Uterus (tissue), 4 donors: ENCODE data around the gene POLE. TPM values are rescaled to one million over a fixed set of nuclear protein-coding genes. Genes with fewer than 3 reads are reported as not detected.

Experiments
- DNase-seq, 2 donors: peaks; one replicate each; pipeline ENCODE4 v3.0.0-alpha.2; 2019 to 2020
- H3K27ac ChIP-seq, 2 donors: fragments of 200-600 bp; sonication (generic); 1 replicate in 1 of 2; 2 replicates in 1 of 2; pipeline ENCODE4 v1.5.1; 2016 to 2018
- H3K27me3 ChIP-seq, 2 donors: fragments of 200-600 bp; sonication (generic); one replicate each; pipeline ENCODE4 v1.5.1; 2018 to 2019; ENCODE audit warnings: control low read depth in 1 of 2
- H3K36me3 ChIP-seq, 2 donors: fragments of 200-600 bp; sonication (generic); one replicate each; pipeline ENCODE4 v1.5.1; 2019; ENCODE audit warnings: control low read depth in 1 of 2
- H3K4me1 ChIP-seq, 2 donors: fragments of 200-600 bp; sonication (generic); one replicate each; pipeline ENCODE4 v1.5.1; 2018 to 2019; ENCODE audit warnings: control low read depth in 1 of 2
- H3K4me3 ChIP-seq, 2 donors: fragments of 200-600 bp; sonication (generic); 1 replicate in 1 of 2; 2 replicates in 1 of 2; pipeline ENCODE4 v1.5.1; 2018 to 2019; ENCODE audit warnings: mild to moderate bottlenecking in 1 of 2
- H3K9me3 ChIP-seq, 2 donors: fragments of 200-600 bp; sonication (generic); one replicate each; pipeline ENCODE4 v1.5.1; 2019; ENCODE audit warnings: control low read depth in 1 of 2
- POLR2A ChIP-seq, 2 donors: fragments of 450-650 bp; IDR thresholded peaks; one replicate each; pipeline ENCODE4 v1.6.1; 2016; ENCODE audit warnings: antibody characterized with exemption in 2 of 2, mild to moderate bottlenecking in 1 of 2, moderate library complexity in 1 of 2
- intact Hi-C: fragments of 100-400 bp; cut with DNase I; formaldehyde crosslinking; loops from one replicate; pipeline ENCODE4 v1.15.1; 2023; ENCODE audit warnings: low total_unique reads
- total RNA-seq, 4 donors: library from RNA; depleted of rRNA in 3 of 4; stranded (reverse); fragments of >200 nt in 3 of 4; gene quantifications; one replicate each; pipeline versions ENCODE4 v1.1.0 to v1.2.4, GENCODE V29; 2014 to 2023
- TF ChIP-seq, protein P1 (sequence below), 4 experiments: fragments of 200-600 bp in 2 of 4; fragments of 450-650 bp in 2 of 4; sonication (generic) in 2 of 4; IDR thresholded peaks; one replicate each; pipeline ENCODE4 v1.5.1; 2016 to 2019; ENCODE audit warnings: antibody characterized with exemption in 4 of 4, mild to moderate bottlenecking in 2 of 4, moderate library complexity in 1 of 4
- donor health status: DM: yes; HTN: yes; CAD: no.

The POLE gene
- total RNA-seq, 4 donors from 2014 or later = 7.7 to 71.3 (median 28.8) TPM

DNA sequence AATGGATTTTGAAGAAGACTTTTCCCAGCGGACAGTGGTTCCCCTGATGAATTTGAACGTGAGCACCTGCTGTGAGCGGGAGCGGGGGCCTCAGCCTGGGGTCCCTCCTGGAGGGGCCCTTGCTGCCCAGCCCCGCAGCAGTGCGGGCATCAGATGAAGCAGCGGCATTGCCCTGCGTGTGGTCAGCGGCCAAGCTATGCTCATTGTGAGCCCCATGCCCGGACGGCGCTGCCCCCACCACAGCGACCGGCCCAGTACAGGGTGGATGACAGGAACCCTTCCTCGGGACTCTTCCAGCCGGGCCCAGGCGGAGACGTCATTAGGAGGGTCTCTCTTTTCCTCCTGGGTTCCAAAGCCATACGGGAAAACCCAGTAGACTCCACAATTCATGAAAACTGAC lies 80.2 kb downstream of the POLE start:
- Histone ChIP-seq H3K27ac (no peak overlapping the region), H3K4me1 (peaks cover 0 to 5% of the 10 kb centered on the region in 2 donors), H3K9me3 (no peaks in the 10 kb centered on the region), H3K4me3 (no peak overlapping the region), H3K27me3 (peaks cover 0 to 9% of the 10 kb centered on the region in 2 donors), H3K36me3 (no peaks in the 10 kb centered on the region)
- intact Hi-C loops = no loop called here
- DNase-seq = no peak
- TF ChIP-seq, protein P1, sequence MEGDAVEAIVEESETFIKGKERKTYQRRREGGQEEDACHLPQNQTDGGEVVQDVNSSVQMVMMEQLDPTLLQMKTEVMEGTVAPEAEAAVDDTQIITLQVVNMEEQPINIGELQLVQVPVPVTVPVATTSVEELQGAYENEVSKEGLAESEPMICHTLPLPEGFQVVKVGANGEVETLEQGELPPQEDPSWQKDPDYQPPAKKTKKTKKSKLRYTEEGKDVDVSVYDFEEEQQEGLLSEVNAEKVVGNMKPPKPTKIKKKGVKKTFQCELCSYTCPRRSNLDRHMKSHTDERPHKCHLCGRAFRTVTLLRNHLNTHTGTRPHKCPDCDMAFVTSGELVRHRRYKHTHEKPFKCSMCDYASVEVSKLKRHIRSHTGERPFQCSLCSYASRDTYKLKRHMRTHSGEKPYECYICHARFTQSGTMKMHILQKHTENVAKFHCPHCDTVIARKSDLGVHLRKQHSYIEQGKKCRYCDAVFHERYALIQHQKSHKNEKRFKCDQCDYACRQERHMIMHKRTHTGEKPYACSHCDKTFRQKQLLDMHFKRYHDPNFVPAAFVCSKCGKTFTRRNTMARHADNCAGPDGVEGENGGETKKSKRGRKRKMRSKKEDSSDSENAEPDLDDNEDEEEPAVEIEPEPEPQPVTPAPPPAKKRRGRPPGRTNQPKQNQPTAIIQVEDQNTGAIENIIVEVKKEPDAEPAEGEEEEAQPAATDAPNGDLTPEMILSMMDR (IDR thresholded peaks at IDR 0.05) = no peak
- TF ChIP-seq POLR2A (IDR thresholded peaks at IDR 0.05) = no peak

DNA sequence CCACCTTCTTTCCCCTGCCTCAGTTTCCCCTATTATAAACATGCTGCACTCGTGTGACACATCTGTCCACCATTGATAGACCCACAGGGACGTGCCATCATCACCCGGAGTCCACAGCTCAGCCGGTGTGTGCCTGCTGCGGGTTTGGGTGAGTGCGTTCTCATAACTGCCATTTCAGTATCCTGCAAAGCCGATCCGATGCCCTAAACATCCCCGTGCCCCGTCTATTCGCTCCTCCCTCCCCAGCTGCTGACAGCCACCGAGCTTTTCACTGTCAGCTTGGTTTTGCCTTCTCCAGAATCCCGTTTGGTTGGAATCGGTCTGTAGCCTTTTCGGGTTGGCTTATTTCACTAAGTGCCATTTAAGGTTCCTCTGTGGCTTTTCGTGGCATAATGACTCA lies 80.7 kb downstream of the POLE start:
- DNase-seq = no peak
- Histone ChIP-seq H3K27ac (no peak overlapping the region), H3K27me3 (peaks cover 0 to 9% of the 10 kb centered on the region in 2 donors), H3K4me3 (no peak overlapping the region), H3K36me3 (no peaks in the 10 kb centered on the region), H3K4me1 (peaks cover 0 to 5% of the 10 kb centered on the region in 2 donors), H3K9me3 (no peaks in the 10 kb centered on the region)
- no peak for TF ChIP-seq POLR2A (IDR thresholded peaks at IDR 0.05)
- TF ChIP-seq, protein P1 (IDR thresholded peaks at IDR 0.05) = no peak
- intact Hi-C loops = no loop called here

DNA sequence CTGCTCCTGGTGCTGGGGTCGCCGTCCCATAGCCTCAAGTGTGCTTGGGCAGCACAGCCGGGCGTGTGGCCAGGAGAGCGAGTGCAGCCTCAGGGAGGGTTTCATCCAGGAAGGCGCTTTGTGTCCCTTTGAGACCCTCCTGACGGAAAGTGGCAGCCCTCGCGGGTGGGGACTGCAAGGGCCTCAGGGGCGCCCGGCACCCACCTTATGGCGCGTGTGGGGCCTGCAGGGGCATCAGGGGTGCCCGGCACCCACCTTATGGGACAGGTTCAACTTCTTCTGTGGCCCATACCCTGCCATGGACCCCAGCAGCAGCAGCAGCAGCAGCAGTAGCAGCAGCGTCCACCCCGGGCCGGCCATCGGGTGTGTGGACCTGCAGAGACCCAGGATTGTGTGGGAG lies 81.2 kb downstream of the POLE start:
- Histone ChIP-seq H3K27ac (no peak overlapping the region), H3K36me3 (no peaks in the 10 kb centered on the region), H3K27me3 (peaks cover 0 to 9% of the 10 kb centered on the region in 2 donors), H3K4me3 (no peak overlapping the region), H3K4me1 (peaks cover 0 to 4% of the 10 kb centered on the region in 2 donors), H3K9me3 (no peaks in the 10 kb centered on the region)
- intact Hi-C loops = no loop called here
- TF ChIP-seq POLR2A (IDR thresholded peaks at IDR 0.05) = no peak
- TF ChIP-seq, protein P1 (IDR thresholded peaks at IDR 0.05) = no peak
- no peak for DNase-seq

DNA sequence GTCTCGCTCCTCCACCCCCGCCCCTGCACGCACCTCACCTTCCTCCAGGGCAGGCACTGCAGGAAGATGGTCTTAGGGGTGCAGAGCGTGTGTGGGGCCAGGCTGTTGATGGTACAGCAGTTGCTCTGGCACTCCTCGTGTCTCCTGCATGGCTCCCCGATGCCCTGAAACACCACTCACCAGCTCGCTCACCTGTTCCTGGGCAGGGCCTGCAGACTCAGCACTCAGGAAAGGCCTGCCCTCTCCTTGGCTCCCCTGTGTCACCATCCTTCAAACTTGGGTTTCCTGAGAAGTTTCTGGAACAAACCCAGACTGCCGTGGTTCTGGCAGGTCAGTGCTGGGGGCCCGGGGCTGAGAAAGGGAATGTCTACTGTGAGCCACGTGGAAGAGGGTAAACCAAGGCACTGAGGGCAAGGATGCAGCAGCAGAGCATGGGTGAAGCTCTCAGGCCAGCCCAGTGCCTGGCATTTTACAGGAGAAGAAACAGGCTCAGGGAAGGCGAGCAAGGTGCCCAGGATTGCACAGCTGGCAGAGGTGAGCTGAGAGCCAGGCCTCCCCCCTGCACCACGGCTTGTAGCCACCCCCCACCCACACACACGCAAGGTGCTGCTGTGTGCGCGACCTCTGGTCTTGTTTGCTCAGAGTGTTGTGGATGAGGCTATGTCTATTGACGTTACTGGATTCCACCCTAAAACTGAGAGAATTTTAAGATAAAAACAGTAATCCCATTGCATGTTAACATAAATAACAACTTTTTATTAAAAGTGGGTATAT lies 82.3 kb downstream of the POLE start:
- no peak for TF ChIP-seq POLR2A (IDR thresholded peaks at IDR 0.05)
- TF ChIP-seq, protein P1 (IDR thresholded peaks at IDR 0.05) = no peak
- no peak overlapping the region for H3K27ac ChIP-seq
- intact Hi-C loops = no loop called here
- no peaks in the 10 kb centered on the region for H3K36me3 ChIP-seq
- peaks cover 0 to 9% of the 10 kb centered on the region in 2 donors for H3K27me3 ChIP-seq
- H3K9me3 ChIP-seq = no peaks in the 10 kb centered on the region
- no peak overlapping the region for H3K4me3 ChIP-seq
- no peaks in the 10 kb centered on the region for H3K4me1 ChIP-seq
- DNase-seq = no peak

DNA sequence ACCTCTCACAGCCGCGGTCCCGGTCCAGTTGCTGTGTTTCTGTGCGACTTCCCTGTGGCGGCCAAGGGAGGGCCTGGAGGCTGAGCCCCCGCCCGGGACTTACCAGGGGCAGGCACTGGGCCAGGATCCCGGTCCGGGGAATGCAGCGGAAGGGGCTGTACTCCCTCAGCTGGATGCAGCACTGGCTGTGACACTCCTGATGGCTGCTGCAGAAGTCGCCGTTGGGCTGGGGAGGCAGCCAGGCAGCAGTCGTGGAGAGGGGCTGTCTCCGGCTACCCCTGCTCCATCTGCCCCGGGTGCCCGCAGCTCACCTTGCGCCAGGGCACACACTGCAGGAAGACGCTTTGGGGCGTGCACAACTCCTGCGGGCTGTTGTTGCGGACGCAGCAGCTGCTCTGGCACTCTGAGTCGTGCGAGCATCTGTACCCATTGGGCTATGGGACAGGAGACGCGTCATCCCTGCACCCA lies 83.0 kb downstream of the POLE start:
- H3K27me3 ChIP-seq = peaks cover 0 to 9% of the 10 kb centered on the region in 2 donors

More for the DNA sequence above, 83.0 kb downstream of the POLE start:
- H3K36me3 ChIP-seq = no peaks in the 10 kb centered on the region
- H3K27ac ChIP-seq = peak overlapping the region; percentile 48 to 76
- intact Hi-C loops = no loop called here
- H3K9me3 ChIP-seq = no peaks in the 10 kb centered on the region
- no peak for DNase-seq
- H3K4me3 ChIP-seq = peak overlapping the region; percentile 10 to 21
- TF ChIP-seq, protein P1 (IDR thresholded peaks at IDR 0.05) = no peak
- no peak for TF ChIP-seq POLR2A (IDR thresholded peaks at IDR 0.05)
- H3K4me1 ChIP-seq = no peaks in the 10 kb centered on the region
